Natural killer cell treated with Interleukin-12 subunit alpha and Interleukin-12 subunit beta and Interleukin-15 and Interleukin-18, amount 100 ng/mL, for 72 hours (primary cell): ENCODE measurements around the gene USP25. TPM values are rescaled to one million over a fixed set of nuclear protein-coding genes. Genes with fewer than 3 reads are reported as not detected.

Experiments used
- ATAC-seq, 2 donors: fragments of 150-1000 bp; cut with Tn5 transposase in 1 of 2; sonication (Bioruptor Pico), chemical (Tn5 transposase) in 1 of 2; 2 replicates each; pipeline ENCODE4 v1.10.0; 2021
- DNase-seq: peaks from one replicate; pipeline ENCODE4 v3.0.0; 2022; ENCODE audit warnings: low spot score
- H3K27ac Mint-ChIP-seq, 2 donors: 1 replicate in 1 of 2; 2 replicates in 1 of 2; pipeline ENCODE4 v1.8.0; 2022; ENCODE audit warnings: mixed read lengths in 2 of 2, mild to moderate bottlenecking in 1 of 2, moderate library complexity in 1 of 2
- H3K27me3 Mint-ChIP-seq, 2 donors: 1 replicate in 1 of 2; 2 replicates in 1 of 2; pipeline ENCODE4 v1.8.0; 2022; ENCODE audit warnings: mixed read lengths in 2 of 2
- H3K36me3 Mint-ChIP-seq: one replicate; pipeline ENCODE4 v1.8.0; 2022; ENCODE audit warnings: mixed read lengths
- H3K4me1 Mint-ChIP-seq, 2 donors: 1 replicate in 1 of 2; 2 replicates in 1 of 2; pipeline ENCODE4 v1.8.0; 2022; ENCODE audit warnings: low read depth in 2 of 2, mixed read lengths in 2 of 2, mild to moderate bottlenecking in 1 of 2
- H3K4me3 Mint-ChIP-seq: one replicate; pipeline ENCODE4 v1.8.0; 2022; ENCODE audit warnings: mixed read lengths
- H3K9me3 Mint-ChIP-seq: 2 replicates; pipeline ENCODE4 v1.8.0; 2022; ENCODE audit warnings: mixed read lengths
- total RNA-seq, 2 donors: library from RNA; stranded (reverse); gene quantifications; one replicate each; pipeline ENCODE4 v1.2.3, GENCODE V29; 2022

USP25 gene
- total RNA-seq, 2 donors from 2014 or later: 35.6 to 39.7 TPM

DNA sequence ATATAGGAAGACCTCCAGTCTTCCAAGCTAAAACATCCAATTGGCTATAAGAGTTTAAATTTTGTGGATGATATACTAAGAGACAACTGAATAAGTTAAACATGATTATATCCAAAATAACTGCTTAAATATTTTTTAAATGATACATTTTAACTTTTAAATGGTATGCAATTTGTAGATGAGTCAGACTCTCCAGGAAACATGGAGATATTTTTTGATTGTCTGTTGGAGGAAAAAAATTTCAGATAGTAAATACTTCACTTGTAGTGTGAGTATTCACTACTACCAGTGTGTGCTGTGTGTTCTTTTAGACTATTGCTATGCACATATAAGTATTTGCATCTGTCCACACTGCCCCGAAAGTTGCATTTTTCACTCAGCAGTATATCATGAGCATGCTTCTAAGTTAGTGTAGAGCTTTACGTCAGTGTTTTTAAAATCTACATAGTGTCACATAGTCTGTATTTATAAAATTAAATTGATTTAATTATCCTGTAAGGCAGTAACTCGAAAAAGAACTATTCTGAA is 91.1 kb downstream of the USP25 start:
- peaks cover 19 to 27% of the 10 kb centered on the region in 2 donors for H3K4me1 Mint-ChIP-seq
- no peak overlapping the region for H3K4me3 Mint-ChIP-seq
- DNase-seq (no peak), ATAC-seq (no peak)
- no peak overlapping the region for H3K27ac Mint-ChIP-seq
- H3K27me3 Mint-ChIP-seq: no peaks in the 10 kb centered on the region
- peaks cover 18% of the 10 kb centered on the region for H3K36me3 Mint-ChIP-seq
- no peaks in the 10 kb centered on the region for H3K9me3 Mint-ChIP-seq

DNA sequence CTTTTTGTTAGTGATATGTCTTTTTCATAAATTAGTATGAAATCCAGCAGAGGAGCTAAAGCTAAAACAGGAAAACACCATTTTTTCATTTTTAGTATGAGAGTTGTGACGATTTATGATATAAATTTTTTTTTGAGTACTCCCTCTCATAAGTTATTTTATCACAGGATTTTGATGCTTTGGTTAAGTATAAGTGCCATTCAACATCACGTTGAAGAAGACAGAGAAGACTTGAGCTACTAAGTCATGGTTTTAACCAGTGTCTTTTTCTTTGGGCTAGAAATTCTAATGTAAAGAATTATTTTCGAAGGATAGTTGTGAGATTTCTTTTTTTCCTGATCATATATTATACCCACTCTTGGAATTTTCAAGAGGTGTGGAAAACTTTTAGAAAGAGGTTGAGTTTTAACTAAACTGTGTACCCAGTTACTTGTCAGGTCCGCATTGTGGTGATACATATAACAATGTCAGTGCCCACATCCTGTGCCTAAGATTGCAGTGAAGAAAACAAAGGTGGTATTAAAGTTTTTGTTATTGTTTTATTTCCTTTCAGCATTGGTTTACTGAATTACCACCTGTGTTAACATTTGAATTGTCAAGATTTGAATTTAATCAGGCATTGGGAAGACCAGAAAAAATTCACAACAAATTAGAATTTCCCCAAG is 93.8 kb downstream of the USP25 start:
- H3K4me1 Mint-ChIP-seq: peaks cover 17 to 24% of the 10 kb centered on the region in 2 donors
- H3K4me3 Mint-ChIP-seq: peak overlapping the region; percentile 19
- H3K36me3 Mint-ChIP-seq: no peaks in the 10 kb centered on the region
- peak in 1 of 2 donors; percentile 74 for ATAC-seq
- H3K27me3 Mint-ChIP-seq: no peaks in the 10 kb centered on the region
- no peaks in the 10 kb centered on the region for H3K9me3 Mint-ChIP-seq
- no peak for DNase-seq
- peak overlapping the region; percentile 28 to 60 for H3K27ac Mint-ChIP-seq

DNA sequence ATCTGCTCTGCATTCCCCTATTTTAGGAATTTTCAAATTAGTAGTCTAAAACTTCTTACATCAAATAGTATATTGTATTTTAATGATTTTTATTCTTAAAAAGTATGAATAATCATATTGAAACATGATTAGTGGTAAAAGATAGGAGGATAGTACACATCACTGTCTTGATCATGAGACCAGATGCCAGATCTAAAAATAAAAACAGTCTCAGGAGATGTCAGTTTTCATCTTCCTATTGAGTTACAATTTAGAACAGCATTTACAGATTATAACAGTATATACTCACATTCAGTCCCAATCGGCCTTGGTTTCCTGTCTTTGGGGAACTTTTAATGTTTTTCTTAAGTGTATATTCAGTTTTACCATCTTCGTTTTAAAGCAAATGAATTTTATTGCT is 95.9 kb downstream of the USP25 start:
- DNase-seq (no peak), ATAC-seq (no peak)
- Mint-ChIP-seq H3K4me3 (no peak overlapping the region), H3K4me1 (peaks cover 17 to 24% of the 10 kb centered on the region in 2 donors), H3K9me3 (no peaks in the 10 kb centered on the region), H3K27ac (peak overlapping the region; percentile 15 to 28), H3K27me3 (no peaks in the 10 kb centered on the region), H3K36me3 (no peaks in the 10 kb centered on the region)

DNA sequence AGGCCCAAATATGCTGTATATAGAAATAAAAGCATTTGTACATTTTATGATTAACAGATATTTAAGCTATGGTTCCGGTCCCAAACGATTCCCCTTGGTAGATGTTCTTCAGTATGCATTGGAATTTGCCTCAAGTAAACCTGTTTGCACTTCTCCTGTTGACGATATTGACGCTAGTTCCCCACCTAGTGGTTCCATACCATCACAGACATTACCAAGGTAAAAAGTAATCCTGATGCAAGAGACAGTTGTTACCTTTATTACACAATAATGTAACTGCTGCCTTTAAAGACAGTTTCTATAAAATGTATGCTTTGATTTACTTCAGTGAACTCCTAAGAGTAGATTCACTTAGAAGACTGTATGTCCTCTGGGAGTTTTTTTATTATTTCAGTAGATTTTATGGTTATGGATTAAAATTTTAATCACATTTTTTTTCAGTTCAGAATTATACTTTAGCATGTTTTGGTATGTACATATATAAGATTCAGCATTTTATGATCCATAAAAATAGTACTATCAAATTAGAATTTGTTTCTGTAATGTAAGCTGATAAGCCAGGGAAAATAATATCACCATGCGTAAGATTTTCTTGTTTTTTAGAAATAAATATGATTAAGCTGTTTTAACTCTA is 96.5 kb downstream of the USP25 start:
- no peaks in the 10 kb centered on the region for H3K27me3 Mint-ChIP-seq
- ATAC-seq: no peak
- peaks cover 19 to 27% of the 10 kb centered on the region in 2 donors for H3K4me1 Mint-ChIP-seq
- DNase-seq: no peak
- H3K9me3 Mint-ChIP-seq: no peaks in the 10 kb centered on the region
- H3K4me3 Mint-ChIP-seq: no peak overlapping the region
- H3K27ac Mint-ChIP-seq: peak overlapping the region in 1 of 2 donors; percentile 15
- H3K36me3 Mint-ChIP-seq: peaks cover 2% of the 10 kb centered on the region

DNA sequence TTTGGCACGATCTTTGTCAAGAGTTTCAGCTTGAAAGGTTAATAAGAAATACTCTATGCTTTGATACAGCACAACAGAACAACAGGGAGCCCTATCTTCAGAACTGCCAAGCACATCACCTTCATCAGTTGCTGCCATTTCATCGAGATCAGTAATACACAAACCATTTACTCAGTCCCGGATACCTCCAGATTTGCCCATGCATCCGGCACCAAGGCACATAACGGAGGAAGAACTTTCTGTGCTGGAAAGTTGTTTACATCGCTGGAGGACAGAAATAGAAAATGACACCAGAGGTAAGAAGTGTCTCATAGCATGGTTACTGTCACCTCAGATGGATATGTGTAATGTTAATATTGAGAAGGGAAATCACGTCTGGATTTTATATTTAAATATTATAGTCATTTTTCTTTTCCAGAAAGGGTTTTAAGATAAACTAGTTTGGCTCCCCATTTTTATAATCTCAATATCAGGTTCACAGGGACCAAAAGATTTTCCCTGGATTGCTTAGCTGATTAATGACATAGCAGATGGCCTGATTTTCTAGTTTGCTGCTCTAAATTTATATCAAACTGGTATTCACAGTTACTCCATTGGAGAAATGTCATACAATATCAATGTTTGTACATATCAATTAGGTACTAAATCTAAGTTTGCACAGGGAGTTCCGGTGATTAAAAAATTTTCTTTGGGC is 97.3 kb downstream of the USP25 start:
- Mint-ChIP-seq H3K9me3 (no peaks in the 10 kb centered on the region), H3K27me3 (no peaks in the 10 kb centered on the region), H3K36me3 (peaks cover 4% of the 10 kb centered on the region), H3K4me1 (peaks cover 26 to 35% of the 10 kb centered on the region in 2 donors), H3K4me3 (no peak overlapping the region), H3K27ac (no peak overlapping the region)
- ATAC-seq: no peak
- DNase-seq: no peak

DNA sequence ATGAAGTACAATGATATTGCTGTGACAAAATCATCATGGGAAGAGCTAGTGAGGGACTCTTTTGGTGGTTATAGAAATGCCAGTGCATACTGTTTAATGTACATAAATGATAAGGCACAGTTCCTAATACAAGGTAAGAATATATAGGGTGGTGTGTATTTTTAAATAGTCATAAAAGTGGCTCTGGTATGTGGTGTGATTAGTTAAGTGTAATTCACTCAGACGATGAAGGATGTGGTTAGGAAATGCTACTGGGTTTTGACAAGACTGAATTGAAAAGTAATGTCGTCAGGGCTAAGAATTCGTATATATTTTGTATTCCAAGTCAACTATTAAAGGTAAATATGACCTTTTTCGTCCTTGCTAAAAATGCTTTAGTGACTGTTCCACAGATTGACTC is 101.7 kb downstream of the USP25 start:
- H3K27me3 Mint-ChIP-seq: no peaks in the 10 kb centered on the region
- H3K27ac Mint-ChIP-seq: peak overlapping the region; percentile 7 to 87
- no peak overlapping the region for H3K4me3 Mint-ChIP-seq
- H3K9me3 Mint-ChIP-seq: no peaks in the 10 kb centered on the region
- H3K4me1 Mint-ChIP-seq: peaks cover 13 to 14% of the 10 kb centered on the region in 2 donors
- DNase-seq (no peak), ATAC-seq (peak in 1 of 2 donors; percentile 72)
- peaks cover 9% of the 10 kb centered on the region for H3K36me3 Mint-ChIP-seq

DNA sequence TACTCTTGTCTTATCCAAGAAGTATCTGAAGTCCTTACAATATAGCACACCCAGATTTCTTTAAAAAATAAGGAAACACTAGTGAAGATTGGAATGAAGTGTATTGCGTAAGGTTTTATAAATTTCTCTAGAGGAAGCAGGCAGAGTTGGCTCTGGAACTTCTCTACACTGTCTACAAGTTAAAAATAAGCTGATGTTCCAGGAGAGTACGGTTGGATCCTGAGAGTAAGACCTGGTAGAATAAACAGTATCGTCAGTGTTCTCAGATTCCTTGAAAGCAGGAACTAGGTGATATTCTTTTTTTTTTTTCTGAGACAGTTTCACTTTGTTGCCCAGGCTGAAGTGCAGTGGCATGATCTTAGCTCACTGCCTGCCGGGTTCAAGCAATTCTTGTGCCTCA is 107.9 kb downstream of the USP25 start:
- no peaks in the 10 kb centered on the region for H3K9me3 Mint-ChIP-seq
- peak overlapping the region in 1 of 2 donors; percentile 59 for H3K27ac Mint-ChIP-seq
- H3K4me1 Mint-ChIP-seq: peaks cover 3 to 5% of the 10 kb centered on the region in 2 donors
- no peak for ATAC-seq
- H3K27me3 Mint-ChIP-seq: no peaks in the 10 kb centered on the region
- no peak for DNase-seq
- peaks cover 5% of the 10 kb centered on the region for H3K36me3 Mint-ChIP-seq
- no peak overlapping the region for H3K4me3 Mint-ChIP-seq

DNA sequence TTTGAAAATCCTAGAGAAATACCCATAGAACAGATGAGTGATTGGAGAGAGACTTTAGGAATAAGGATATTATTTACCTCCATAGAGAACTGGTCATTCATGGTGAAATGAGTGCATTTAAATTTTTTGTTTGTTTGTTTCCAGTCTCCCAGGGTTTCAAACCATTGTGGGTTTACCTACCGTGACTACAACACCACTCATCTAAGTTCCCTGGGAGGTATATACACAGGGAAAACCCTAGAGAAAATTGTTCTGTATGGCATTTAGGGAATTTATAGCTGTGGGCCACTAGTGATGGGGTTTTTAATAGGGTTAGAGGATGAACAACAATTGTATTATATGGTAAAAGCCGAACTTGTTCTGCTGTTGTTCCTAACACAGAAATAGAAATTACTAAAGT is 109.2 kb downstream of the USP25 start:
- Mint-ChIP-seq H3K27me3 (no peaks in the 10 kb centered on the region), H3K27ac (no peak overlapping the region), H3K36me3 (peaks cover 5% of the 10 kb centered on the region), H3K9me3 (no peaks in the 10 kb centered on the region), H3K4me3 (no peak overlapping the region), H3K4me1 (peaks cover 3 to 5% of the 10 kb centered on the region in 2 donors)
- ATAC-seq (no peak), DNase-seq (no peak)

DNA sequence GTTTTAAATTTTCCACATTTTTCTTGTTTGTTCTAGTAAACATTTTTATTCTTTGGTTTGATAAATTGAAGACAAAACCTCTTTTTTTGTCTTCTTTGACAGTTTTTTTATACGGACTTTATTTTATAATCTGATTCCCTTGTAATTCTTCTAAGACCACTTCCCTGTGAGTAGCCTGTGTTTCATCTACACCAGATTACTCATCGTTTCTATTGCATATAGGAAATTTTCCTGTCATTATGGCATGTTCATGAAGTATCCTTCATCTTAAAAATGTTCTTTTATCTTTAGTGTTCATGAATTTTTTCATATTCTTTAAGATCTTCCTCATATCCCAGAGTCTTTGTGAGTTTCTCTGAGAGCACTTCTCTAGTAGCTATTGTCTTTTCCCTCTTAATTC is 109.8 kb downstream of the USP25 start:
- Mint-ChIP-seq H3K4me1 (peaks cover 0 to 5% of the 10 kb centered on the region in 2 donors), H3K36me3 (peaks cover 5% of the 10 kb centered on the region), H3K27me3 (no peaks in the 10 kb centered on the region), H3K27ac (no peak overlapping the region), H3K4me3 (no peak overlapping the region), H3K9me3 (no peaks in the 10 kb centered on the region)
- ATAC-seq: no peak
- DNase-seq: no peak

DNA sequence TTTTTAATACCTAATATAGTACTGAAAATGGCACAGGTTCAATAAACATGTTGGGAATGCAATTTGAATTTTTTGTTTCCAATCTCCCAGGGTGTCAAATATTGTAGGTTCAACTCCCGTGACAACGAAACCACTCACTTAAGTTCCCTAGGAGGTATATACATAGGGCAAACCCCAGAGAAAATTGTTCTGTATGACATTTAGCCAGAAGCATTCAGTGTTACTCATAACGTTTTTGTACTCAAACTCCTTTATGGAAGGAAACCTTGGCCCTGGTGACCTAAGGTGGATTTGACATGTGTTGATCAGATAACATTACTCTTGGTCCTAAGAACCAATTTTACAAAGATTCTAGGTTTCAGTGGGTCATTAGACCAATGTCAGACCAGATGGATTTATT is 110.6 kb downstream of the USP25 start:
- Mint-ChIP-seq H3K4me1 (peaks cover 0 to 5% of the 10 kb centered on the region in 2 donors), H3K9me3 (no peaks in the 10 kb centered on the region), H3K27ac (no peak overlapping the region), H3K4me3 (no peak overlapping the region), H3K27me3 (no peaks in the 10 kb centered on the region), H3K36me3 (peaks cover under 1% of the 10 kb centered on the region)
- ATAC-seq (no peak), DNase-seq (no peak)

DNA sequence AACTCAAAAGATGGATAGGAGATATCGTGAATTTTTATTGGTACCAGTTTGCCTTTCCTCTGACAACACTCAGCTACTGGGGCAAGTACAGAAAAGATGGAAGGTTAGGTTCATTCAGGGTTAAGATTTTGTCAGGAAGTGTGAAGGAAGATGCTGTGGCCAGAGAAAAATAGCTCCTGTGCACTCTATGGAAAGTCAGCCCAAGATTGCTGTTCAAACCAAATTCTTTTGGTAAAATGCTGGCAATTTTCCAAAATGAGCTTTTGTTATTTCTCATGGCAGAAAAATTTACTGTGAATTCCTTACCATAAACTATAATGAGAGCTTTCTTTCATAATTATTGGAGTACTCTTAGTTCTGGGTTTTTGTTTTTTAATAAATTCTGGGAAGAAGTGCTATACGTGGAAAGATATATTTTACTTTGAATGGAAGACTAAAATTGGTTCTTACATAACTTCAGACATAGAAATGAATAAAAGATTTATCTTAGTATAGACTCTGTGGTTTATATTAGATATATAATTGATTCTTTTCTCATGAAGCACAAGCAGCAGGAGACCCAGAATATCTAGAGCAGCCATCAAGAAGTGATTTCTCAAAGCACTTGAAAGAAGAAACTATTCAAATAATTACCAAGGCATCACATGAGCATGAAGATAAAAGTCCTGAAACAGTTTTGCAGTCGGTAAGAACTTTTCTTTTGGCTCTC is 112.2 kb downstream of the USP25 start:
- H3K27me3 Mint-ChIP-seq: no peaks in the 10 kb centered on the region
- no peak overlapping the region for H3K4me3 Mint-ChIP-seq
- H3K9me3 Mint-ChIP-seq: no peaks in the 10 kb centered on the region
- no peak overlapping the region for H3K27ac Mint-ChIP-seq
- DNase-seq (no peak), ATAC-seq (no peak)
- H3K4me1 Mint-ChIP-seq: peaks cover 0 to 5% of the 10 kb centered on the region in 2 donors
- no peaks in the 10 kb centered on the region for H3K36me3 Mint-ChIP-seq

DNA sequence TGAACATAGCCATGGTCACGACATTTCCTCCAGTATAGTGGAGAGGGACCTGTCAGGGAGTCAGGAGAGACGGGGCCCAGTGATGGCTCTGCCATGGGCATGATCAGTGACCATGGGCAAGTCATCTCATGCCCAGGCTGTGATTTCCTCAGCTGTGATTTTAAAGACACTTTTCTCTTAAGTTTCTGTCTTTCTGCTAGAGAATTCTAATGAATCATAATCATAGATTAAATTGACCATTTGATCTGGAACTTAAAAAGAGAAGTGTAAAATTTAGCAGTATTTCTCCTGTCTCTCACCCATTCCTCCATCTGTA is 112.7 kb downstream of the USP25 start:
- H3K4me1 Mint-ChIP-seq: peaks cover 0 to 1% of the 10 kb centered on the region in 2 donors
- DNase-seq (no peak), ATAC-seq (no peak)
- H3K9me3 Mint-ChIP-seq: no peaks in the 10 kb centered on the region
- H3K27me3 Mint-ChIP-seq: no peaks in the 10 kb centered on the region
- H3K4me3 Mint-ChIP-seq: no peak overlapping the region
- H3K27ac Mint-ChIP-seq: no peak overlapping the region
- H3K36me3 Mint-ChIP-seq: no peaks in the 10 kb centered on the region

DNA sequence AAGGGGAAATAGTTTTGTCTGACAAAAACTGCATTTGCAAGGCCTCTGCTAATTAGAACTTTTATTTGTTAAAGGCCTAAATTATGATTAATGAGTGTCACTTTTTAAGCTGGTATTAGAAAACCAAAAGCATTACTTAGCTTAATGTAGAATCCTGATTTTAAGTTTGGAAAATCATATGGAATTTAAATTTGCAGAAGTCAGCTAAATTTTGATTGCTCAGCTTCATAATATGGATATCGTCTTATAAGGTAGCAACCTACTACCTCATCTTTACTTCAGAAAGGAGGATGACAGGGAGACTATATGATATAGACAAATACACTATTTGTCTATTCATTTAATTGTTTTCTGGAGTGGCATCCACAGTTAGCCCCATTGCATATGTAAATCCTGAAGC is 114.0 kb downstream of the USP25 start:
- H3K9me3 Mint-ChIP-seq: no peaks in the 10 kb centered on the region
- ATAC-seq (no peak), DNase-seq (no peak)
- no peaks in the 10 kb centered on the region for H3K4me1 Mint-ChIP-seq
- H3K36me3 Mint-ChIP-seq: no peaks in the 10 kb centered on the region
- H3K27ac Mint-ChIP-seq: no peak overlapping the region
- no peak overlapping the region for H3K4me3 Mint-ChIP-seq
- H3K27me3 Mint-ChIP-seq: no peaks in the 10 kb centered on the region
